DND-41 (cell line): Measurements from ENCODE around the gene KDM6A.

Experiments
- EZH2 ChIP-seq: IDR thresholded peaks from 3 replicates; pipeline ENCODE4 v1.6.1; 2012; ENCODE audit warnings: borderline replicate concordance, low read depth, mild to moderate bottlenecking, moderate library complexity, low read length, inconsistent platforms; ENCODE audit not compliant: severe bottlenecking
- TF ChIP-seq, protein P1 (sequence below): IDR thresholded peaks from 2 replicates; pipeline ENCODE4 v1.5.1; 2012; ENCODE audit warnings: borderline replicate concordance, low read length, moderate library complexity, mild to moderate bottlenecking; ENCODE audit not compliant: poor library complexity, severe bottlenecking; ENCODE audit errors: extremely low read depth

DNA sequence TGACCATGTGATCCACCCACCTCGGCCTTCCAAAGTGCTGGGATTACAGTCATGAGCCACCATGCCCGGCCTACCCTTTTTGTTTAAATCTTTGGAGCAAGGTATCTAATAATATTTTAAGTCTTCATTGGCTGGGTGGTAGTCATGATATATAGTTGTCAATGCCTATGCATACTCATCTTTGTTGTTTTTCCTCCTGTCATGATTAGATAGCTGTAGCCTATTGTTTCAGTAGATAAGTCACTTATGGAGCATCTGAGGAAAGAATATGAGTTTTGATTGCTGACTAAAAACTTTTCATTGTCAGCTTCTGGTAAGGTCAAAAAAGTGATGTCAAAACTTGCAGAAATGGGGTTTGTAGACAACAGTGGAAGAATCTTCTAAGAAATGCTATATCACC is 119.8 kb downstream of the KDM6A start:
- TF ChIP-seq, protein P1, sequence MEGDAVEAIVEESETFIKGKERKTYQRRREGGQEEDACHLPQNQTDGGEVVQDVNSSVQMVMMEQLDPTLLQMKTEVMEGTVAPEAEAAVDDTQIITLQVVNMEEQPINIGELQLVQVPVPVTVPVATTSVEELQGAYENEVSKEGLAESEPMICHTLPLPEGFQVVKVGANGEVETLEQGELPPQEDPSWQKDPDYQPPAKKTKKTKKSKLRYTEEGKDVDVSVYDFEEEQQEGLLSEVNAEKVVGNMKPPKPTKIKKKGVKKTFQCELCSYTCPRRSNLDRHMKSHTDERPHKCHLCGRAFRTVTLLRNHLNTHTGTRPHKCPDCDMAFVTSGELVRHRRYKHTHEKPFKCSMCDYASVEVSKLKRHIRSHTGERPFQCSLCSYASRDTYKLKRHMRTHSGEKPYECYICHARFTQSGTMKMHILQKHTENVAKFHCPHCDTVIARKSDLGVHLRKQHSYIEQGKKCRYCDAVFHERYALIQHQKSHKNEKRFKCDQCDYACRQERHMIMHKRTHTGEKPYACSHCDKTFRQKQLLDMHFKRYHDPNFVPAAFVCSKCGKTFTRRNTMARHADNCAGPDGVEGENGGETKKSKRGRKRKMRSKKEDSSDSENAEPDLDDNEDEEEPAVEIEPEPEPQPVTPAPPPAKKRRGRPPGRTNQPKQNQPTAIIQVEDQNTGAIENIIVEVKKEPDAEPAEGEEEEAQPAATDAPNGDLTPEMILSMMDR: no peak
- no peak for TF ChIP-seq EZH2
